NCI-H1436 treated with DMSO at 0.1 percent for 48 hours (cell line): ENCODE data around the gene EXOC1L.

Source experiments
- DNase-seq: peaks from one replicate; lab custom pipeline; 2025; lab: John Stamatoyannopoulos, UW

Gene EXOC1L

GRCh38 chr4:55819634-55820033 is at the start of gene EXOC1L:
EXOC1L (plus strand) TSS chr4:55819790; CDS start chr4:55820027, 237 bp downstream.
- no peak for DNase-seq

DNA sequence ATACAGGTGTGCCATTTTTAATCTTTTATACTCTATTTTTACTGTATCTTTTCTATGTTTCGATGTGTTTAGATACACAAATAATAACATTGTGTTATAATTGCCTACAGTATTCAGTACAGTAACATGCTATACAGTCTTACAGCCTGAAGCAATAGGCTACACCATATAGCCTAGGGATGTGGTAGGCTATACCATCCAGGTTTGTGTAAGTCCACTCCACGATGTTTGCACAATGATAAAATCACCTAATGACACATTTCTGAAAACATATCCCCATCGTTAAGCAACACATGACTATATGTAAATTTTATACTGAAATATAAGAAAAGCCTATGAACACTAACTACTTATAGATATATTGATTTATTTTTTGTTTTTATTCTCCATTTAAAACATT is 48.9 kb upstream of the EXOC1L start:
- DNase-seq = no peak

- DNase-seq = no peak
Measured at GRCh38 chr4:55781341-55781740, 38.2 kb upstream of the EXOC1L start.

DNA sequence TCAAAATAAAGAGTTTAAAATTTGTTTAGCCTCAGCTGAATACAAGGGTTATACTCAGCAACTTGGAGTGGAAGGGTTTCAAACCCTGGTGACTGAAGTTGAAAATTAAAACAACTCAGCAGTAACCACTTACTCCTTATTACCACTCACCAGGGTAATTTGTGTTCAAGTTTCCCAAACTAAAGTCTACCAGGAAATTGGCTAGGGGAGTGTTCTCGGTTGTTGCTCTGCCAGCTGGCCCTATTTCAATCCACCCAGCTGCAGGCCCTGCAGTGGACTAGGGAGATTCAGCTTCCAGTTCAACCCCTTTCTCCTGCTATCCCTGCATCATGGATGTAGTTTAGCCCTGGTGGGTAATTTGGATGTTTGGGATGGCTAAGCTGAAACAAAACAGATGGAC is 37.8 kb upstream of the EXOC1L start:
- DNase-seq = no peak

DNA sequence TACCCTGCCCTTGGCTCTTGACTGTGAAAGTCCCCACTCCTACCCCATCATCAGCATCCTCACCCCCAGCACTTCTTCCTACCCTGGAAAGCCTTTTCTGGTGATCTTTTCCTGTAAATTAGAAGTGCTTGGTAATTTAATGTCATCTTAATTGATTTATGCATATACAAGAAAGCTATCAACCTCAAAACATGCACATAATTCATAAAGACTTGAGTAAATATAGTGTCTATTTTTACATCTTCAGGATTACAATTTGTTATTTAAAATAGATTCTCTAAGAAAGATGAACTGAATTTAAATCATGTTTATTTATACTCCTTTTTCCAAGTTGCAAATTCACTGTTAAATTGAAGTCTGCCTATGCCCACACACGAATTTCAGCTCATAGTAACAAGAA is 36.0 kb upstream of the EXOC1L start:
- DNase-seq = no peak

DNA sequence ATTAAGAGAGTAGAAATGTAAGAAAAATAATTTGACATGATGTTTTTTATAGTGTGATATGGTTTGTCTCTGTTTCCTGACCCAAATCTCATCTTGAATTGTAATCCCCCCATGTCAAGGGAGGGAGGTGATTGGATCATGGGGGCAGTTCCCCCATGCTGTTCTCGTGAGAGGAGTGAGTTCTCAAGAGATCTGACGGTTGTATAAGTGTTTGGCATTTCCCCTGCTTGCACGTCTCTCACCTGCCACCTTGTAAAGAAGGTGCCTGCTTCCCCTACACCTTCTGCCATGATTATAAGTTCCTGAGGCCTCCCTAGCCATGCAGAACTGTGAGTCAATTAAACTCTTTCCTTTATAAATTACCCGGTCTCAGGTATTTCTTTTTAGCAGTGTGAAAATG is 34.8 kb upstream of the EXOC1L start:
- no peak for DNase-seq

DNA sequence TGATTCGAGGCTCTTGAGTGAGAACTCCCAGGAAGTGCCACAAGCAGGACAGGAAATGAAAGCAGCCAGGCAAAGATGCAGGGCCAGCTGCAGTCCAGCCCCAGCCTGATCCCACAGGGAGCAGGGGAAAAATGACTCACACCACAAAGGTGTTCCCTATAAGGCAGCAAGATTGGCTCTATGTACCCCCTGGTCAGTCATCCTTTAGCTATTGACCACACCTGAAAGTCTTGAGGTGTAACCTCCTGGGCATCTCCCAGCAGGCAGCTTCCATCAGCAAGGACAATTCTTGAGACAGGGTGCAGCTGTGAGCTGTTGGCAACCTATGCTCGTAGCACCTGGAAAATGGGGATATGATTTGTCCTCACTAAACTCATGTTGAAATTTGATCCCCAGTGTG is 27.9 kb upstream of the EXOC1L start:
- no peak for DNase-seq

DNA sequence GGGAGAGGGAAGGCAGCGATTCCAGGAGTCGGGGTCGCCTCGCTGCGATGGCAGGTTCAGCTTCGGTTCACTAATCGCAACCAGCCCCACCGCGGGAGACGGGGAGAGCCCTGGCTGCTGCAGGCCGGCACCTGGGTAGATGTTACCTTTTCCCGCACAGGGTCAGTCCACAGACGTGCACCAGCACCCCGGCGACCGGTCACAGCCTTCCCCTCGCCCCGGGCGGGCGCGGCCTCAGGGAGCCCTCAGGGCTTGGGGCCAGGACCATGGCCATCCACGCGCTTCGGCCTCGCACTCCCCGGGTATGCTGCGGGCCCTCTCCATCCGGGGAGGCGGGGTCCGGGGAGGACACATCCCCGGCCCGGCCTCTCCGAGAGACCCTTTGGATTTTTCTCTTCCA is 26.1 kb upstream of the EXOC1L start:
- DNase-seq = no peak

- no peak for DNase-seq
Measured at GRCh38 chr4:55794053-55794452, 25.5 kb upstream of the EXOC1L start.

DNA sequence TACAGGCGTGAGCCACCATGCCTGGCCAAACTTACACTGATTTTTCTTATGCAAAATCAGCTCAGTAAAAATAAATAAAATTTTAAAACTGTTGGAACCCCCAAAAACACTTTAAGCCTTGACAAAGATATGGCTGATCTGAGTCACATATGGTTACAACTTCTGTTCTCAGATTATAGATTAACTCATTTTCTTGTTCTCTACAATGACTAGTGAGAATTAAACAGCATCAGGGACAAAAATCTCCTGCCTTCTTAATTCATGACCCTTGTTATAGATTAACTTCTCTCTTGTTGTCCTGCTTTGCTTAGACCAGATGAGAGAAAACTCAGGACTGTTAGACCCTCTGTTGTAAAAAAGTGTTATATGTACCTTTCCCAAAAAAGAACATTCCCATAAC is 24.2 kb upstream of the EXOC1L start:
- DNase-seq = no peak

- DNase-seq = no peak
Measured at GRCh38 chr4:55801498-55801897, 18.1 kb upstream of the EXOC1L start.

DNA sequence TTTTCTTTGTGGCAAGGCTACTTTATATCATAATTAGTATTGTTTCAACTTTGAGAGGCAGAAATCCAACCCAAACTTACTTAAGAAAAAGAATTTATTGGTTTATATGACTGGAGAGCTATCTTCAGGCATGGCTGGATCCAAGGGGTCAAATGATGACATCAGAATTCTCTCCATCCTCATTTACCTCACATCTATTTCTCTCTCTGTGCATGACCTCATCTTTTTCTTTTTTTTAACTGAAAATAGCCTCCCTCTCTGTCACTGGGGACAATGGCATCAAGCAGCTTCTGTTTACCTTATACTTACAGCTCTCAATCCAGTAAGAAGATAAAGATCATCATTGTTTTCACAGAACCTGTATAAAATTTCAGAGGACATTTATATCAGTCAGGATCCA is 12.0 kb upstream of the EXOC1L start:
- no peak for DNase-seq

- DNase-seq = no peak
Measured at GRCh38 chr4:55808186-55808585, 11.4 kb upstream of the EXOC1L start.

DNA sequence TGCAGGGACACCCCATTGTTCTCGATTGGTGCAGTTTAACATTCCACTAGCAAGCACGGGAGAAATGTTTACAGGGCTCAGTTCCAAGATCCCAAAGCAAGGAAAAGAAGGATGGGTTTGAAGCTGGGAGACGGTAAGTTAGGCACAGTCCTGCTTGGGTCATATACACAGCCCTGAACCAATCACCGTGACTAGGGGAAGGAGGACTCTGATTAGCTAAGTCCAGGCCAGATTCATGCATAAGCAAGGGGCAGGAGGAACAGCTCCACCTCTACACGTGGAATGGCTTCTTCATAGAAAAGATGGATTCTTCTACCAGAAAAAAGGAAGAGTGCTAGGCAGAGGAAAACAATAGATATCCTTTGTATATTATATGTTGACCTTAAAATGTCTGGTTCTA is 11.0 kb upstream of the EXOC1L start:
- no peak for DNase-seq

- no peak for DNase-seq
Measured at GRCh38 chr4:55817691-55818090, 1.9 kb upstream of the EXOC1L start.

DNA sequence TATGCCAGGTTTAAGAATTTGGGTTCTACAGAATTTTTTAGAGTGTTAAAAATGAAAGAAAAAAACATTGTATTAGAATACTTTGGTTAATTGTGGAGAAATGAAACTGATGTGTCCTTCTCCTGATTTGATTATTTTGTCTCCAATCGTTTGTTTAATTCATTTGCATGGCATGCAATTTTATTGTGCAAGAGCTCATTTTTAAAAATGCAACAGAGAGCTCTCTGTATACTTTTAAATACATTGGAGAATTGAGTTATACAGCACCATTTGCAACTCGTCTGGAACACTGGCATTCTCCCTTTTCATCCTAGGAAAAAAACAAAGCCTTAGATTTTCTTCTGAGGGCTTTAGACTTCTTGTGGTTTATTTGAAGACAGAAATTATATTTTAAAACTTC is 689 bp downstream of the EXOC1L start:
- no peak for DNase-seq

DNA sequence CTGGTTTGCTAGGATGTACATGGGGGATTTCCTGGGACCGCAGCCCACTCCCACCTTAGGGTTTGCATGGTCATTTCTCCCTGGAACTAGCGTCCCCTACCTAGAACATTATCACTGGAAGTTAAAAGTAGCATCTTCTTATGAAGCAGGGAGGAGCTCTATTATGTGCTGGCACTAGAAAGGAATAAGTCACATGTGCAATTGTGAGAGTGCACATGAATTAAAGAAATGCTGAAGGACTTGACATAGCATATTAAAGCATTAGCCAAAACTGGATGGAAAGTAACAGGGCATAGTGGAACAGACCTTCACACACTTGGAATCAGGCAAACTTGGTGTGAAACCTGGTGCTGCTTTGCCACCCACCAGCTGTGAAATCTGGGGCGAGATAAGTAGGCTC is 2.7 kb downstream of the EXOC1L start:
- no peak for DNase-seq

DNA sequence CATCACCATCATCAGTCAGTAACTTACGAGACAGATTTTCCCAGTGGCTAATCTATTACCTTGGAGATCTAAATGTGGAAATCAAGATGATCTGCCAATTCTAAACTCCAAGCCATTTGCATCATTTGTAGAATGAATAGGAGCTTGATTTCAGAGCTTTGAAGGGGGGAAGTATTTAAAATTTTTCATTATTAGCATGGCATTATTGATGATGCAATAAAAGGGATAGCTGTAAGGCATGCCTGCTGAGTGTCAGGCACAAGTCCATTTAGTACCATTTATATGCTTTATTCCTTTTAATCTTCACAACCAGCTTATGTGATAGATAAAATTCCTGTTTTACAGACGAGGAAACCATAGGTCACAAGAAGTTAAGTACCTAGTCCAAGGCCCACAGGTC is 5.3 kb downstream of the EXOC1L start:
- DNase-seq = no peak

DNA sequence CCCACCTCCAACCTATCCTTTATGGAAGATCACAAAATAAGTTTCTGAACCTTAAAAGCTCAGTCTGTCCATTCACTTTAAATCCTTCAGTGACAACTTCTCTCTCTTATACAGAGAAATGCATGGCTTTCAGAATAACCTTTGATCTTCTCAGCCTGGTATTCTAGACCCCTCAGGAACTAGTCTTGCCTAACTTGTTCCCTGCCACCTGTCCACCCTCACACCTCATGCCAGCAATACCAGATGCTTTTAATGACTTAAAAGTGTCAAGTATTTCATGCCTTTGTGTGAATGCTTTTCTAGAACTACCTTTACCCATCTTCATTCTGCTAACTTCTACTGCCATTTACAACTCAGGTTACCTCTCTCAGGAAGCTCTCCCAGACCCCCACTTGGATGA is 7.4 kb downstream of the EXOC1L start:
- no peak for DNase-seq

DNA sequence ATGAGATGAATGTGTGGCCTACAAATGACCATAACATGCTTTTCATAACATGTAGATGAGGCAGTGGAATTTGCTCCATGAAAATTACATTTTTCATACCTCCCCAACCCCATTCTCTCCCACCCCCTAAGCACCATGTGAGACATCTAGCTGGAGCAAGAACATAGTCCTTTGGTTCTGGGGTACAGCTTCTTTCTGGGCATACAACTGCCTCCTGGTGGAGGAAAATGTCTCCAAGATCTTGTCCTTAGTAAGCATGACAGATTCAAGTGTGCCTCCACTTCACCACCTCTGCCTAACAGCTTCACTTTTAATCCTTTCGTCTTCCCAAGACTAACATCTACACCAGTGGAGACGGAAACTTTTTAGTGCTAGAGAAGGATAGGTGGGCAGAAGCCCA is 8.0 kb downstream of the EXOC1L start:
- no peak for DNase-seq

DNA sequence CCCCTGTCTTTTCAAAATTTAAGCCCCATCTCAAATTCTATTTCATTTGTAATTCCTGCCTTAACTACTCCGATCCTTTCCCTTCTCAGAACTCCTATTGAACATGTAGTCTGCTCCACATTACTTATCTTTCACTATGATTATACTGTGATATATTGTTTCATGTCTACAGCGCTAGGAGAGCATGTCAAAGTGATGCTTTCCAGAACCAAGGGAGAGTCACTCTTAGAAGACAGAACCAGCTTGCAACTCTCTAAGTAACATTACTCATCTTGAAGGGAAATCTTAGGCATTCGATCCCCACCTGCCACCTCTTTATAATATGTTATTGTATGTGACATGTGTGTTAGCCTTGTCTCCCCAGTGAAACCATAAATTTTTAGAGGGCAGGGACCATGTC is 10.5 kb downstream of the EXOC1L start:
- no peak for DNase-seq

GRCh38 chr4:55830716-55831115 is 11.1 kb downstream of the EXOC1L start:
- no peak for DNase-seq

DNA sequence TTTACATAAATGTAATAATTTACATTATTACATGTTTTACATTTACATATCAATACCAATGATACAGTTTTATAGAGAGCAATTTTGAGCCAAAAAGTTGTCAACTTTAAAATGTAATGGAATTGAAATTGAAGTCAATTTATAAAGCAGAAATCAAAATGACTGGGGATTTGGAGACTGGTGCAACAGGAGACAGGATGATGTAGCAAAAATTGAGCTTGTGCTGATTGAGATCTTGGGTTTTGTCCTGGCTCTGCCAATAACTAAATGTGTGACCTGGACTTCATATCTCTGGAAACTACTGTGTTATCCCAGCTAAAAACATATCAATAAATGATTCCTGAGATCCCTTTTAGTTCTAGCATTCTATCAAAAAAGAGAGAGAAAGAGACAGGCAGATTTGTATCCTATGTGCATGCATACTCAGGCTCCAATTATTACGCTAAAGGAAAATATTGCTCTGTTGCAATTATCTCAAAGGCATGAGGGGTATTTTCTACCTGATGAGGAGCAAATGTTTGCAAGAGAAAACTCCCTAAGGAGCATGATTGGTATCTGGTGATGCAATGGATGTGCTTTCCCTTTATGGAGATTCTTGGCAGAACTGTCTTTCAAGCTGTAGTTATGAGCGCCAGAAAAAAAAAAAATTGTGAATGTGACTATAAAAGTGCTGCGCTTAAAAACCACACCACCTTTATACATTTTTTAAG is 14.7 kb downstream of the EXOC1L start:
- DNase-seq = no peak

DNA sequence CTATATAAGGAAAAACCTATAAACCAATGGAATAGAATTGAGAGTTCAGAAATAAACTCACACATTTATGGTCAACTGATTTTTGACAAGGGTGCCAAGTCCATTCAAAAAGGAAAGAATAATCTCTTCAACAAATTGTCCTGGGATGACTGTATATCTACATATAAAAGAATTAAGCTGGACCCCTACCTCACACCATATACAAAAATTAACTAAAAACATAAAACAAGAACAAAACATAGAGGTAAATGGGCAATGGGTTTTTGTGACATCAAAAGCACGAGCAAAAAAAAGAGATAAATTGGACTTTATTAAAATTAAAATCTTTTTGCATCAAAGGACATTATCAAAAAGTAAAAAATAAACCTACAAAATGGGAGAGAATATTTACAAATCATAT is 18.3 kb downstream of the EXOC1L start:
- no peak for DNase-seq

- no peak for DNase-seq
Measured at GRCh38 chr4:55838356-55838755, 18.8 kb downstream of the EXOC1L start.
